Measurements from ENCODE around the gene NOX5. TPM values are rescaled to one million over a fixed set of nuclear protein-coding genes. Genes with fewer than 3 reads are reported as not detected.

The NOX5 gene
- total RNA-seq, 1 donor from 2014 or later = not detected

GRCh38 chr15:68979006-68979405, 35.5 kb upstream of the NOX5 start:
- no peak for TF ChIP-seq CTCF (IDR thresholded peaks at IDR 0.05; ENCODE audit: unreplicated experiment)
- peaks cover 12% of the 10 kb centered on the region for H3K9me3 Mint-ChIP-seq (ENCODE audit: low read depth)
- DNase-seq (ENCODE audit: low spot score, unreplicated experiment) = no peak
- no peak overlapping the region for H3K4me3 Mint-ChIP-seq (ENCODE audit: low read depth)
- H3K36me3 Mint-ChIP-seq (ENCODE audit: insufficient read depth) = no peaks in the 10 kb centered on the region
- H3K27me3 Mint-ChIP-seq = no peaks in the 10 kb centered on the region
- H3K27ac Mint-ChIP-seq = no peak overlapping the region
- no peaks in the 10 kb centered on the region for H3K4me1 Mint-ChIP-seq (ENCODE audit: low read depth)

GRCh38 chr15:68979816-68980215, 34.7 kb upstream of the NOX5 start:
- Mint-ChIP-seq H3K27me3 (no peaks in the 10 kb centered on the region), H3K4me3 (ENCODE audit: low read depth) (no peak overlapping the region), H3K4me1 (ENCODE audit: low read depth) (no peaks in the 10 kb centered on the region), H3K9me3 (ENCODE audit: low read depth) (peaks cover 12% of the 10 kb centered on the region), H3K36me3 (ENCODE audit: insufficient read depth) (no peaks in the 10 kb centered on the region), H3K27ac (no peak overlapping the region)
- no peak for TF ChIP-seq CTCF (IDR thresholded peaks at IDR 0.05; ENCODE audit: unreplicated experiment)
- DNase-seq (ENCODE audit: low spot score, unreplicated experiment) = no peak

- no peak overlapping the region for H3K27ac Mint-ChIP-seq
- no peak for DNase-seq (ENCODE audit: low spot score, unreplicated experiment)
- no peaks in the 10 kb centered on the region for H3K36me3 Mint-ChIP-seq (ENCODE audit: insufficient read depth)
- no peak overlapping the region for H3K4me3 Mint-ChIP-seq (ENCODE audit: low read depth)
- H3K27me3 Mint-ChIP-seq = no peaks in the 10 kb centered on the region
- no peaks in the 10 kb centered on the region for H3K4me1 Mint-ChIP-seq (ENCODE audit: low read depth)
- TF ChIP-seq CTCF (IDR thresholded peaks at IDR 0.05; ENCODE audit: unreplicated experiment) = no peak
- H3K9me3 Mint-ChIP-seq (ENCODE audit: low read depth) = peaks cover 12% of the 10 kb centered on the region
Observed at GRCh38 chr15:68980786-68981185, 33.7 kb upstream of the NOX5 start.

GRCh38 chr15:68981941-68982340, 32.6 kb upstream of the NOX5 start:
- H3K4me3 Mint-ChIP-seq (ENCODE audit: low read depth) = no peak overlapping the region
- H3K27me3 Mint-ChIP-seq = no peaks in the 10 kb centered on the region
- H3K36me3 Mint-ChIP-seq (ENCODE audit: insufficient read depth) = no peaks in the 10 kb centered on the region

GRCh38 chr15:68982976-68983563, 31.4 kb upstream of the NOX5 start:
- Mint-ChIP-seq H3K9me3 (ENCODE audit: low read depth) (no peaks in the 10 kb centered on the region), H3K36me3 (ENCODE audit: insufficient read depth) (no peaks in the 10 kb centered on the region), H3K4me3 (ENCODE audit: low read depth) (no peak overlapping the region), H3K4me1 (ENCODE audit: low read depth) (no peaks in the 10 kb centered on the region), H3K27me3 (no peaks in the 10 kb centered on the region), H3K27ac (no peak overlapping the region)
- no peak for TF ChIP-seq CTCF (IDR thresholded peaks at IDR 0.05; ENCODE audit: unreplicated experiment)
- DNase-seq (ENCODE audit: low spot score, unreplicated experiment) = no peak

More at GRCh38 chr15:68981941-68982340, 32.6 kb upstream of the NOX5 start:
- TF ChIP-seq CTCF (IDR thresholded peaks at IDR 0.05; ENCODE audit: unreplicated experiment) = no peak
- H3K9me3 Mint-ChIP-seq (ENCODE audit: low read depth) = peaks cover 9% of the 10 kb centered on the region
- no peaks in the 10 kb centered on the region for H3K4me1 Mint-ChIP-seq (ENCODE audit: low read depth)
- DNase-seq (ENCODE audit: low spot score, unreplicated experiment) = no peak
- no peak overlapping the region for H3K27ac Mint-ChIP-seq
